Measurements from ENCODE around the gene RUNX1. TPM values are rescaled to one million over a fixed set of nuclear protein-coding genes. Genes with fewer than 3 reads are reported as not detected.

Gene RUNX1
- total RNA-seq, 1 donor from 2014 or later: 18.7 TPM

GRCh38 chr21:34941162-34941561 lies 107.9 kb downstream of the RUNX1 start:
- no peak overlapping the region for H3K4me3 Mint-ChIP-seq (ENCODE audit: unreplicated experiment)
- H3K4me1 Mint-ChIP-seq (ENCODE audit: unreplicated experiment): peaks cover 4% of the 10 kb centered on the region
- no peaks in the 10 kb centered on the region for H3K27me3 Mint-ChIP-seq (ENCODE audit: unreplicated experiment)
- no peaks in the 10 kb centered on the region for H3K9me3 Mint-ChIP-seq (ENCODE audit: unreplicated experiment)
- peaks cover 3% of the 10 kb centered on the region for H3K36me3 Mint-ChIP-seq (ENCODE audit: low read depth, unreplicated experiment)
- TF ChIP-seq CTCF (IDR thresholded peaks at IDR 0.05; ENCODE audit: unreplicated experiment): no peak
- H3K27ac Mint-ChIP-seq (ENCODE audit: unreplicated experiment): no peak overlapping the region
- DNase-seq (ENCODE audit: low spot score): no peak

- no peaks in the 10 kb centered on the region for H3K27me3 Mint-ChIP-seq (ENCODE audit: unreplicated experiment)
- no peaks in the 10 kb centered on the region for H3K9me3 Mint-ChIP-seq (ENCODE audit: unreplicated experiment)
- peaks cover 4% of the 10 kb centered on the region for H3K4me1 Mint-ChIP-seq (ENCODE audit: unreplicated experiment)
- H3K36me3 Mint-ChIP-seq (ENCODE audit: low read depth, unreplicated experiment): no peaks in the 10 kb centered on the region
- H3K4me3 Mint-ChIP-seq (ENCODE audit: unreplicated experiment): no peak overlapping the region
- H3K27ac Mint-ChIP-seq (ENCODE audit: unreplicated experiment): no peak overlapping the region
- DNase-seq (ENCODE audit: low spot score): no peak
- TF ChIP-seq CTCF (IDR thresholded peaks at IDR 0.05; ENCODE audit: unreplicated experiment): no peak
Measured at GRCh38 chr21:34939673-34940331, 109.3 kb downstream of the RUNX1 start.

GRCh38 chr21:34938089-34938764 lies 110.9 kb downstream of the RUNX1 start:
- no peaks in the 10 kb centered on the region for H3K36me3 Mint-ChIP-seq (ENCODE audit: low read depth, unreplicated experiment)
- peaks cover 4% of the 10 kb centered on the region for H3K4me1 Mint-ChIP-seq (ENCODE audit: unreplicated experiment)
- no peak overlapping the region for H3K4me3 Mint-ChIP-seq (ENCODE audit: unreplicated experiment)
- no peak for TF ChIP-seq CTCF (IDR thresholded peaks at IDR 0.05; ENCODE audit: unreplicated experiment)
- no peak overlapping the region for H3K27ac Mint-ChIP-seq (ENCODE audit: unreplicated experiment)
- H3K9me3 Mint-ChIP-seq (ENCODE audit: unreplicated experiment): no peaks in the 10 kb centered on the region
- no peak for DNase-seq (ENCODE audit: low spot score)
- no peaks in the 10 kb centered on the region for H3K27me3 Mint-ChIP-seq (ENCODE audit: unreplicated experiment)

- Mint-ChIP-seq H3K27me3 (ENCODE audit: unreplicated experiment) (no peaks in the 10 kb centered on the region), H3K27ac (ENCODE audit: unreplicated experiment) (no peak overlapping the region), H3K36me3 (ENCODE audit: low read depth, unreplicated experiment) (no peaks in the 10 kb centered on the region), H3K4me3 (ENCODE audit: unreplicated experiment) (no peak overlapping the region), H3K9me3 (ENCODE audit: unreplicated experiment) (no peaks in the 10 kb centered on the region), H3K4me1 (ENCODE audit: unreplicated experiment) (peaks cover 4% of the 10 kb centered on the region)
- DNase-seq (ENCODE audit: low spot score): no peak
- TF ChIP-seq CTCF (IDR thresholded peaks at IDR 0.05; ENCODE audit: unreplicated experiment): no peak
Measured at GRCh38 chr21:34936883-34937563, 112.1 kb downstream of the RUNX1 start.

- Mint-ChIP-seq H3K36me3 (ENCODE audit: low read depth, unreplicated experiment) (no peaks in the 10 kb centered on the region), H3K4me3 (ENCODE audit: unreplicated experiment) (no peak overlapping the region), H3K9me3 (ENCODE audit: unreplicated experiment) (no peaks in the 10 kb centered on the region), H3K27me3 (ENCODE audit: unreplicated experiment) (no peaks in the 10 kb centered on the region), H3K27ac (ENCODE audit: unreplicated experiment) (no peak overlapping the region), H3K4me1 (ENCODE audit: unreplicated experiment) (peaks cover 4% of the 10 kb centered on the region)
- no peak for DNase-seq (ENCODE audit: low spot score)
- TF ChIP-seq CTCF (IDR thresholded peaks at IDR 0.05; ENCODE audit: unreplicated experiment): no peak
Measured at GRCh38 chr21:34936371-34936789, 112.7 kb downstream of the RUNX1 start.
